HAP-1 (cell line): ENCODE measurements around the gene TNK1.

Source experiments
- DNase-seq, 2 experiments: peaks; one replicate each; pipeline ENCODE4 v3.0.0-alpha.2; 2016 to 2020; ENCODE audit warnings: low spot score in 2 of 2
- H3K27me3 ChIP-seq: fragments of 250-450 bp; sonication (Bioruptor Pico); 2 replicates; pipeline ENCODE4 v1.5.1; 2020; ENCODE audit warnings: low read depth, mild to moderate bottlenecking, moderate library complexity
- H3K36me3 ChIP-seq: fragments of 250-450 bp; sonication (Bioruptor Pico); replicated peaks from 2 replicates; pipeline ENCODE4 v1.5.1; 2020; ENCODE audit warnings: mild to moderate bottlenecking
- H3K4me1 ChIP-seq: fragments of 250-450 bp; sonication (Bioruptor Pico); 2 replicates; pipeline ENCODE4 v1.5.1; 2020; ENCODE audit warnings: mild to moderate bottlenecking
- H3K4me3 ChIP-seq: fragments of 250-450 bp; sonication (Bioruptor Pico); 2 replicates; pipeline ENCODE4 v1.5.1; 2020; ENCODE audit warnings: mild to moderate bottlenecking, moderate library complexity
- H3K9me3 ChIP-seq: fragments of 250-450 bp; sonication (Bioruptor Pico); 2 replicates; pipeline ENCODE4 v1.5.1; 2020; ENCODE audit warnings: mild to moderate bottlenecking, moderate library complexity
- in situ Hi-C: fragments of 300-500 bp; cut with MboI; formaldehyde crosslinking; loops from 3 replicates; pipeline ENCODE4 v1.14.3; 2020; ENCODE audit warnings: low sequenced_read_pairs, inconsistent platforms, mixed read lengths

The TNK1 gene

GRCh38 chr17:7417056-7417655 lies 36.3 kb downstream of the TNK1 start:
- in situ Hi-C loops, result no loop called here
- H3K9me3 ChIP-seq, result no peaks in the 10 kb centered on the region
- no peak overlapping the region for H3K4me3 ChIP-seq
- no peaks in the 10 kb centered on the region for H3K4me1 ChIP-seq
- H3K27me3 ChIP-seq, result no peaks in the 10 kb centered on the region
- no peak for DNase-seq
- peaks cover 5% of the 10 kb centered on the region; the same call in 1 of the 2 replicates for H3K36me3 ChIP-seq

- Histone ChIP-seq H3K36me3 (peaks cover 5% of the 10 kb centered on the region; the same call in 1 of the 2 replicates), H3K4me1 (no peaks in the 10 kb centered on the region)
- in situ Hi-C loops, result no loop called here
These were observed 37.7 kb downstream of the TNK1 start for GRCh38 chr17:7418472-7419152.

GRCh38 chr17:7419819-7420610 lies 39.1 kb downstream of the TNK1 start, which contains the start of gene SPEM1:
Gene SPEM1 (plus strand): TSS chr17:7420324. CDS start chr17:7420385, 61 bp downstream.
- in situ Hi-C loops, result no loop called here
- H3K36me3 ChIP-seq, result peaks cover 5% of the 10 kb centered on the region; the same call in 1 of the 2 replicates
- no peaks in the 10 kb centered on the region for H3K4me1 ChIP-seq
- H3K27me3 ChIP-seq, result no peaks in the 10 kb centered on the region
- no peak within 1 kb of the TSS for H3K4me3 ChIP-seq
- DNase-seq, result no peak
- H3K9me3 ChIP-seq, result no peaks in the 10 kb centered on the region

More at GRCh38 chr17:7418472-7419152, 37.7 kb downstream of the TNK1 start:
- H3K27me3 ChIP-seq, result no peaks in the 10 kb centered on the region
- H3K4me3 ChIP-seq, result no peak overlapping the region
- H3K9me3 ChIP-seq, result no peaks in the 10 kb centered on the region
- no peak for DNase-seq

- in situ Hi-C loops, result no loop called here
- no peaks in the 10 kb centered on the region for H3K36me3 ChIP-seq
- no peaks in the 10 kb centered on the region for H3K27me3 ChIP-seq
- no peak overlapping the region for H3K4me3 ChIP-seq
- DNase-seq, result no peak
- no peaks in the 10 kb centered on the region for H3K9me3 ChIP-seq
- H3K4me1 ChIP-seq, result no peaks in the 10 kb centered on the region
These were observed 40.3 kb downstream of the TNK1 start for GRCh38 chr17:7421186-7421585.

- Histone ChIP-seq H3K9me3 (no peaks in the 10 kb centered on the region), H3K36me3 (no peaks in the 10 kb centered on the region), H3K4me1 (no peaks in the 10 kb centered on the region), H3K4me3 (no peak overlapping the region), H3K27me3 (no peaks in the 10 kb centered on the region)
- DNase-seq, result no peak
- in situ Hi-C loops, result no loop called here
These were observed 42.8 kb downstream of the TNK1 start for GRCh38 chr17:7423679-7424078.

GRCh38 chr17:7425316-7425715 lies 44.4 kb downstream of the TNK1 start, which contains the start of gene SPEM2:
Gene SPEM2 (plus strand): TSS chr17:7425616. CDS start chr17:7425689, 73 bp downstream.
- H3K36me3 ChIP-seq, result no peaks in the 10 kb centered on the region
- no peaks in the 10 kb centered on the region; the same call in 1 of the 2 replicates for H3K9me3 ChIP-seq
- H3K4me1 ChIP-seq, result no peaks in the 10 kb centered on the region
- no peak within 1 kb of the TSS for H3K4me3 ChIP-seq
- no peak for DNase-seq
- no peaks in the 10 kb centered on the region for H3K27me3 ChIP-seq
- in situ Hi-C loops, result no loop called here

- no peaks in the 10 kb centered on the region for H3K36me3 ChIP-seq
- DNase-seq, result no peak
- H3K9me3 ChIP-seq, result no peaks in the 10 kb centered on the region; the same call in 1 of the 2 replicates
- H3K27me3 ChIP-seq, result no peaks in the 10 kb centered on the region
- in situ Hi-C loops, result no loop called here
- no peaks in the 10 kb centered on the region for H3K4me1 ChIP-seq
- no peak overlapping the region for H3K4me3 ChIP-seq
These were observed 44.9 kb downstream of the TNK1 start for GRCh38 chr17:7425756-7426155.

- Histone ChIP-seq H3K27me3 (no peaks in the 10 kb centered on the region), H3K36me3 (no peaks in the 10 kb centered on the region), H3K4me1 (no peaks in the 10 kb centered on the region), H3K4me3 (no peak overlapping the region), H3K9me3 (no peaks in the 10 kb centered on the region; the same call in 1 of the 2 replicates)
- DNase-seq, result no peak
- in situ Hi-C loops, result no loop called here
These were observed 45.4 kb downstream of the TNK1 start for GRCh38 chr17:7426203-7426863.

GRCh38 chr17:7426896-7427489 lies 46.1 kb downstream of the TNK1 start:
- Histone ChIP-seq H3K36me3 (no peaks in the 10 kb centered on the region), H3K9me3 (no peaks in the 10 kb centered on the region; the same call in 1 of the 2 replicates), H3K4me1 (no peaks in the 10 kb centered on the region), H3K4me3 (no peak overlapping the region), H3K27me3 (no peaks in the 10 kb centered on the region)
- in situ Hi-C loops, result no loop called here
- DNase-seq, result no peak

GRCh38 chr17:7427549-7427948 lies 46.7 kb downstream of the TNK1 start:
- in situ Hi-C loops, result no loop called here
- Histone ChIP-seq H3K9me3 (no peaks in the 10 kb centered on the region; the same call in 1 of the 2 replicates), H3K27me3 (no peaks in the 10 kb centered on the region), H3K4me3 (no peak overlapping the region), H3K4me1 (no peaks in the 10 kb centered on the region), H3K36me3 (no peaks in the 10 kb centered on the region)
- DNase-seq, result no peak

GRCh38 chr17:7428557-7428956 lies 47.7 kb downstream of the TNK1 start, which contains the start of gene SPEM3:
Gene SPEM3 (plus strand): TSS chr17:7428857. CDS start chr17:7428903, 46 bp downstream.
- no peaks in the 10 kb centered on the region; the same call in 1 of the 2 replicates for H3K9me3 ChIP-seq
- no peaks in the 10 kb centered on the region for H3K4me1 ChIP-seq
- no peaks in the 10 kb centered on the region for H3K27me3 ChIP-seq
- no peak within 1 kb of the TSS for H3K4me3 ChIP-seq
- H3K36me3 ChIP-seq, result no peaks in the 10 kb centered on the region
- in situ Hi-C loops, result no loop called here
- no peak for DNase-seq

- no peak overlapping the region for H3K4me3 ChIP-seq
- H3K27me3 ChIP-seq, result no peaks in the 10 kb centered on the region
- no peaks in the 10 kb centered on the region; the same call in 1 of the 2 replicates for H3K9me3 ChIP-seq
- H3K36me3 ChIP-seq, result no peaks in the 10 kb centered on the region
- in situ Hi-C loops, result no loop called here
- DNase-seq, result no peak
- no peaks in the 10 kb centered on the region for H3K4me1 ChIP-seq
These were observed 48.8 kb downstream of the TNK1 start for GRCh38 chr17:7429722-7430121.

- Histone ChIP-seq H3K27me3 (no peaks in the 10 kb centered on the region), H3K4me1 (no peaks in the 10 kb centered on the region; the same call in 1 of the 2 replicates), H3K36me3 (no peaks in the 10 kb centered on the region), H3K4me3 (no peak overlapping the region), H3K9me3 (no peaks in the 10 kb centered on the region; the same call in 1 of the 2 replicates)
- in situ Hi-C loops, result no loop called here
- DNase-seq, result no peak
These were observed 50.3 kb downstream of the TNK1 start for GRCh38 chr17:7431231-7431630.
